Right ventricle myocardium inferior (tissue), 1 donor: ENCODE measurements around the gene DBN1. TPM values are rescaled to one million over a fixed set of nuclear protein-coding genes. Genes with fewer than 3 reads are reported as not detected.
"Not testable (repeated sequence)": the region's sequence is repeated elsewhere in the genome, so short reads cannot be mapped to it uniquely, and the experiment has no call there.

ENCODE experiments used
- ATAC-seq: fragments of 200-7000 bp; cut with Tn5 transposase; one replicate; pipeline ENCODE4 v1.9.1; 2020; ENCODE audit warnings: mild to moderate bottlenecking, moderate library complexity
- DNase-seq: peaks from one replicate; pipeline ENCODE4 v3.0.0; 2021; ENCODE audit errors: missing footprints
- intact Hi-C: fragments of 100-400 bp; cut with DNase I; formaldehyde crosslinking; loops from one replicate; pipeline ENCODE4 v1.11.0; 2022
- total RNA-seq: library from RNA; stranded (reverse); fragmentation: NEBNext Ultra II Directional; extraction: Animal tissue kit (Norgen Biotek cat#: 25700); gene quantifications from one replicate; pipeline ENCODE4 v1.2.1, GENCODE V29; 2021
- donor health status: DM: no; HTN: yes; CAD: no; lungs with severe emphysema.

The DBN1 gene
- total RNA-seq, 1 donor from 2014 or later: 32.2 TPM

- ATAC-seq (no peak), DNase-seq (peak; percentile 15)
- intact Hi-C loops: loop anchor here (1.0 to 2.0 kb wide), 2 partner anchors 19 to 27 kb away; partner anchors contain the start of gene PRR7
Observed at GRCh38 chr5:177427211-177427822, 46.1 kb downstream of the DBN1 start.

- ATAC-seq (no peak), DNase-seq (peak; percentile 78)
- intact Hi-C loops: loop anchor here (1.0 to 2.0 kb wide), 3 partner anchors 20 to 71 kb away; partner anchors contain the start of genes PDLIM7 and PRR7
Observed at GRCh38 chr5:177426566-177427210, 46.7 kb downstream of the DBN1 start, which contains the start of gene GRK6. Gene GRK6 (plus strand): TSS chr5:177426676. CDS start chr5:177426846, 170 bp downstream.

GRCh38 chr5:177425801-177426565 is 47.5 kb downstream of the DBN1 start:
- peak; percentile 98 for ATAC-seq
- intact Hi-C loops: loop anchor here (1.0 to 2.0 kb wide), 2 partner anchors 29 to 71 kb away; partner anchors contain the start of gene PDLIM7
- DNase-seq: peak; percentile 100

GRCh38 chr5:177425196-177425800 is 48.1 kb downstream of the DBN1 start:
- DNase-seq: no peak
- intact Hi-C loops: no loop called here
- ATAC-seq: no peak

- intact Hi-C loops: no loop called here
- DNase-seq (no peak), ATAC-seq (no peak)
Observed at GRCh38 chr5:177423671-177424070, 49.8 kb downstream of the DBN1 start.

- intact Hi-C loops: no loop called here
- DNase-seq (no peak), ATAC-seq (no peak)
Observed at GRCh38 chr5:177421062-177421798, 52.2 kb downstream of the DBN1 start.

- intact Hi-C loops, ATAC-seq, DNase-seq: not testable (repeated sequence)
Observed at GRCh38 chr5:177420472-177420871, 53.0 kb downstream of the DBN1 start.

GRCh38 chr5:177419046-177419445 is 54.4 kb downstream of the DBN1 start:
- no peak for DNase-seq
- ATAC-seq: no peak
- intact Hi-C loops: no loop called here

- DNase-seq: peak; percentile 68
- intact Hi-C loops, ATAC-seq: not testable (repeated sequence)
Observed at GRCh38 chr5:177417081-177417480, 56.4 kb downstream of the DBN1 start.

- ATAC-seq (no peak), DNase-seq (no peak)
- intact Hi-C loops: no loop called here
Observed at GRCh38 chr5:177414481-177414880, 59.0 kb downstream of the DBN1 start.

- intact Hi-C loops: no loop called here
- ATAC-seq: no peak
Observed at GRCh38 chr5:177412603-177413233, 60.7 kb downstream of the DBN1 start.

GRCh38 chr5:177410575-177410974 is 62.9 kb downstream of the DBN1 start:
- ATAC-seq (no peak), DNase-seq (no peak)
- intact Hi-C loops: no loop called here

More at GRCh38 chr5:177412603-177413233, 60.7 kb downstream of the DBN1 start:
- no peak for DNase-seq

GRCh38 chr5:177409043-177409801 is 64.2 kb downstream of the DBN1 start, which contains the start of gene F12:
Gene F12 (minus strand): TSS chr5:177409564. CDS start chr5:177409527, 37 bp downstream.
- intact Hi-C loops: no loop called here
- DNase-seq: no peak
- no peak for ATAC-seq
